Tongue (tissue), 2 donors: ENCODE results near the gene SPATC1L. TPM values are rescaled to one million over a fixed set of nuclear protein-coding genes. Genes with fewer than 3 reads are reported as not detected.
"Not testable (repeated sequence)": the region's sequence is repeated elsewhere in the genome, so short reads cannot be mapped to it uniquely, and the experiment has no call there.

Experiments
- DNase-seq: peaks from one replicate; pipeline ENCODE4 v3.0.0-alpha.2; 2015
- total RNA-seq: library from RNA; depleted of rRNA; stranded (reverse); fragments of >200 nt; gene quantifications from one replicate; pipeline ENCODE4 v1.2.3, GENCODE V29; 2014

The SPATC1L gene
- total RNA-seq, 1 donor from 2014 or later, result 5.9 TPM

DNA sequence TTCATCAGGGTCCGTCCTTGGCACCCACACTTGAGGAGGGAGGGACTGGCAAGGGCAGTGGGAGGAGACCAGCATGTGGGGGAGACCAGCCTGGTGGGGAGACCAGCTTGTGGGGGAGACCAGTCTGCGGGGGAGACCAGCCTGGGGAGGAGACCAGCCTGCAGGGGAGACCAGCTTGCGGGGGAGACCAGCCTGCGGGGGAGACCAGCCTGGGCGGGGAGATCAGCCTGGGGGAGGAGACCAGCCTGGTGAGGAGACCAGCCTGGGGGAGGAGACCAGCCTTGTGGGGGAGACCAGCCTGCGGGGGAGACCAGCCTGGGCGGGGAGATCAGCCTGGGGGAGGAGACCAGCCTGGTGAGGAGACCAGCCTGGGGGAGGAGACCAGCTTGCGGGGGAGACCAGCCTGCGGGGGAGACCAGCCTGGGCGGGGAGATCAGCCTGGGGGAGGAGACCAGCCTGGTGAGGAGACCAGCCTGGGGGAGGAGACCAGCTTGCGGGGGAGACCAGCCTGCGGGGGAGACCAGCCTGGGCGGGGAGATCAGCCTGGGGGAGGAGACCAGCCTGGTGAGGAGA lies 836 bp downstream of the SPATC1L start:
- DNase-seq, result not testable (repeated sequence)

DNA sequence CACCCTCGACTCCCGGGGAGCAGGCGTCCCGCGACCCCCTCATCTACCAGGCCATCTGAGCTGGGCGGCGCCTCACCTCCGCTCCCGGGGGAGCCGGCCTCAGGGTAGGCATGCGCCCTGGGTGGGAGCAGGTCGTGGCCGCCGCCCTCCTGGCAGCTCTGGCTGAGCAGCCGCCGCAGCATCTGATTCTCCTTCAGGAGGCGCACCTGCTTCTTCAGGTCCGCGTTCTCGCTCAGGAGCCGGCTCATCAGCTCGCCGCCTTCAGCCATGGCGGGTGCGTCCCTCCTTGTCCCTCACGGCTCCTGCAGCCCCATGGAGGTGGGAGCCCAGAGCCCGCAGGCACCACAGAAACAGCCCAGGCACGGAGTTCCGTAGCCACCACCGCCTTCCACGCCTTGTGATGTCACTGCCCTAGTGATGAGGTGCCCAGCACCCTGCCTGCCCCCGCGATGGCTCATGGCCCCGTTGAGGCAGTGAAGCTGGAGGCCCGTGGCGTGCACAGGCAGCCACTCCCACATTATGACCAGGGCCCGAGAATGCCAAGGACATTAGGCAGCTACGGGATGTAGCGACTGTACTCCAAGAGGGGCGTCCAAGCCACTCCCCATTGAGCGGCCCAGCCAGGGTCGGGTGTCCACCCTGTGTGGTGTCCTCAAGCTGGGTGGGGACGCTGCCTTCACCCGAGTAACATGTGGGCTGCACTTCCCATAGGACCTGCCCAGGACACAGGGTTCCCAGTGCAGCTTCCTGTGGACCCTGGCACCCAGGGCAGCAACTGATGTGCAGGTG lies 1.5 kb downstream of the SPATC1L start:
- DNase-seq, result no peak

- no peak for DNase-seq
These were observed 2.2 kb downstream of the SPATC1L start for GRCh38 chr21:46181953-46182547.

DNA sequence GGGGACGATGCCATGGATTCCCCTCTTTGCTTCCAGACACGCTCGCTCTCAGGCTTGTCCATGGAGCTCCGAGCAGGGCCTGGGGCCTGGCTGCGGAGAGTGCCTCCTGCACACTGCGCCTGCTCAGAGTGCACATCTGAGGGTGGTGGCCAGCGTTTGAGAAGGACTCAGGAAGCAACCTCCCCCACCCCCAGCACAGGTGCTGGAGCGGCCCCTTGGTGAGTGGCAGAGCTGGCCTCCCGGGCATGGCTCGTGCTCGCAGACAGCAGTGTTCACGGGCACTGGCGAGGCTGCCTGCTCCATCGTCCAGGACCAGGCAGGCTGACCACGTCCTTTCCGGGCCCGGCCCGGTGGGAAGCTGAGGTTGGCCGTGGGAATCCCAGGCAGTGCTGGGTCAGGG lies 2.8 kb downstream of the SPATC1L start:
- no peak for DNase-seq

- no peak for DNase-seq
These were observed 3.4 kb downstream of the SPATC1L start for GRCh38 chr21:46180778-46181391.

DNA sequence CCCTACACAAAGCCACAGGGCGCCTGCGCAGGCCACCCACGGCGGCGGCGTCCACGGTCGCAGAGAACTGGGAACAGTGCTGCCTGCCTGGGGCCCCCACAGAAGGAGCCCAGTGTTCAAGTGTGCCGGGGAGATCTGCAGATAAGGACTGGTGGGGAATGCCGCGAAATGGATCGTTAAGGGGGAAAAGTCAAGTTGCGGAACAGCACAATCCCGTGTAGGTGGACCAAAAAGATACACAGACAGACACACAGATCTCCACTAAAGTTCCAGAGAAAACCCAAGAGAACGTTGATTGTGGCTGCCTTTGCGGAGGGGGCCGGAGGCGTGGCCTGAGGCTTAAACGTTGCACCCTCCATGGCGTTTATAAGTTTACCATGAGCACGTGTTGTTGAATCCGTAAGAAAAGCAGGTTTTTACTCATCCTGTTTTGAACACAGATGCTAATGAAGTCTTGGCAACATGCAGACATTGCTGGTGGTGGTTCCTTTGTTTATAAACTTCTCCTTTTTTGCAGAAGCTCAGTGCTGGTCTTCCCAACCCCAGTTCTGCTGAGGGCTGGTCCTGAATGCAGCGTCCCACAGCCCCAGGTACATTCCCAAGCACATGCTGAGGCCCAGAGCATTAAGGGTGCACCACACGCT lies 4.1 kb downstream of the SPATC1L start:
- no peak for DNase-seq

- DNase-seq, result no peak
These were observed 4.6 kb downstream of the SPATC1L start for GRCh38 chr21:46179708-46180078.

DNA sequence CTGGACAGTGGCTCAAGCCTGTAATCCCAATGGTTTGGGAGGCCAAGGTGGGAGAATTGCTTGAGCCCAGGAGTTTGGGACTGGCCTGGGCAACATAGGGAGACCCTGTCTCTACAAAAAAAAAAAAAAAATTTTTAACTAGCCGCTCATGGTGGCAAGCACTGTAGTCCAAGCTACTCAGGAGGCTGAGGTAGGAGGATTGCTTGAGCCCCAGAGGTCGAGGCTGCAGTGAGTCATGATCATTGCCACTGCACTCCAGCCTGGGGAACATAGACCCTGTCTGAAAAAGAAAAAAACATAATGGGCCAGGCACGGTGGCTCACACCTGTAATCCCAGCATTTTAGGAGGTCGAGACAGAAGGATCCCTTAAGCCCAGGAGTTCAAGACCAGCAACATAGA lies 5.3 kb downstream of the SPATC1L start:
- DNase-seq, result no peak

DNA sequence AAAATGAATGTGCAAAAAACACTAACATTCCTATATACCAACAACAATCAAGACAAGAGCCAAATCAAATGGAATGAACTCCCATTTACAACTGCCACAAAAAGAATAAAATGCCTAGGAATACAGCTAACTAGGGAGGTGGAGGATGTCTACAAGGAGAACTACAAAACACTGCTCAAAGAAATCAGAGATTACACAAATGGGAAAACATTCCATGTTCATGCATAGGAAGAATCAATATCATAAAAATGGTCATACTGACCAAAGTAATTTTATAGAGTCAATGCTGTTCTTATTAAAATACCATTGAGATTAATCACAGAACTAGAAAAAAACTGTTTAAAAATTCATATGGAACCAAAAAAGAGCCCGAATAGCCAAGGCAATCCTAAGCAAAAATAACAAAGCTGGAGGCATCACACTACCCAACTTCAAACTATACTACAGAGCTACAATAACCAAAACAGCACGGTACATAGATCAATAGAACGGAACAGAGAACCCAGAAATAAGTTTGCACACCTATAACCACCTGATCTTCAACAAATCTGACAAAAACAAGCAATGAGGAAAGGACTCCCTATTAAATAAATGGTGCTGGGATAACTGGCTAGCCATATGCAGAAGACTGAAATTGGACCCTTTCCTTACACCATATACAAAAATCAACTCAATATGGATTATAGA lies 7.7 kb downstream of the SPATC1L start:
- not testable (repeated sequence) for DNase-seq

- no peak for DNase-seq
These were observed 10.7 kb downstream of the SPATC1L start for GRCh38 chr21:46173573-46173972.

DNA sequence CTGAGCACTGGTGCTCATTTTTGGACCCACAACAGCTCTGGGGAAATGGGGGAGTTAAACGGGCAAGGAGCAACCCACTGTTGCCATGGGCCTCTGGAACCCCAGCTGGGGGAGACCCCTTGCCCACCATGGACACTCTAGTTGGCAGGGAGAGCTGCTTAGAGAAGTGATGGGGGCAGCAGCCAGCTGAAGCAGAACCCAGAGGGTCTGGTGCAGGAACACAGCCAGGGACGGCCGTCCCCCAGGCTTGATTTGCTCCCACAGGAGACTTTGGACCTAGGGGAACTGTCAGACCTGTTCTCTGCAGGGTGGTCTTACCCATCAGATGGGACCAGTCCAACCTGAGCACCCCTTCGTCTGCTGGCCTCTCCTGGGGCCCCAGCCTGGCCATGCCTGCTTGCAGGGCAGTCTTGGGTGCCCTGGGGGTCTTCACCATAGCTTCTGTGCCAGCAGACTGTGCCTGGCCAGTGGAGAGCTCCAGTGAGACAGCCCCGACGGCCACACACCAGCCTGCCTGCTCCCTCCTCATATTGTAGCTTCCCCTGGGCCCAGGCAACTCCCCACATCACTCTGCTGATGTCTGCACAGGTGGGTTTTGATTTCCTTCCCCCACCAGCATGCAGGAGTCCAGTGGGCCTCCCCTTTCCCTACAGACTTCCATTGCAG lies 11.3 kb downstream of the SPATC1L start:
- DNase-seq, result no peak

GRCh38 chr21:46171996-46172862 lies 12.0 kb downstream of the SPATC1L start:
- no peak for DNase-seq

DNA sequence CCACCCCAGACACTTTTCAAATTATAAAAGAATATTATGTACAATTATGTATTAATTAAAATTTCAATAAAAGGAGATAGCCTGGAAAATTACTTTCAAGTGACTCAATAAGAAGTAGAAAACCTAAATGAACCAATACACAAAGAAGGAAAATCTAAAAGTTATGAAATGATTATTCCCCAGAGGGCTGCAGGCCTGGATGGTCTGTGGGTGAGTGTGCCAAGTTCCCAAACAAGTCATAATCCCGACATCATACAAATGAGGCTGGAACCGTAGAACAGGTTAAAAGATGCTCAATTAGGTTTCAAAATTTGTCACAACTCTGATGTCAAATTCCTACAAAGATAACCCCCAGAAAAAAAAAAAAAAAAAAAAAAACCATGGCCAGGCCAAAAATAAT lies 12.7 kb downstream of the SPATC1L start:
- DNase-seq, result no peak

DNA sequence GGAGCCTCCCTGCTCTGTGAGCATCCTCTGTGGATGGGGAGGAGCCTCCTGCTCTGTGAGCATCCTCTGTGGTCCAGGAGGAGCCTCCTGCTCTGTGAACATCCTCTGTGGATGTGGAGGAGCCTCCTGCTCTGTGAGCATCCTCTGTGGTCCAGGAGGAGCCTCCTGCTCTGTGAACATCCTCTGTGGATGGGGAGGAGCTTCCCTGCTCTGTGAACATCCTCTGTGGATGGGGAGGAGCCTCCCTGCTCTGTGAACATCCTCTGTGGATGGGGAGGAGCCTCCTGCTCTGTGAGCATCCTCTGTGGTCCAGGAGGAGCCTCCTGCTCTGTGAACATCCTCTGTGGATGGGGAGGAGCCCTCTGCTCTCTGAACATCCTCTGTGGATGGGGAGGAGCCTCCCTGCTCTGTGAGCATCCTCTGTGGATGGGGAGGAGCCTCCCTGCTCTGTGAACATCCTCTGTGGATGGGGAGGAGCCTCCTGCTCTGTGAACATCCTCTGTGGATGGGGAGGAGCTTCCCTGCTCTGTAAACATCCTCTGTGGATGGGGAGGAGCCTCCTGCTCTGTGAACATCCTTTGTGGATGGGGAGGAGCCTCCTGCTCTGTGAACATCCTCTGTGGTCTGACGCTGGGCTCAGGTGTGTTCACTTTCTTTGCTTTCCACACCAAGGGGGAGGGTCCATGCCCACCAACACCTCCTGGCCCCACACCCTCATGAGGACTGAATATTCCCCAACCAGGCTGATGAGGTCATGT lies 13.6 kb downstream of the SPATC1L start:
- not testable (repeated sequence) for DNase-seq

- DNase-seq, result no peak
These were observed 15.4 kb downstream of the SPATC1L start for GRCh38 chr21:46168659-46169386.

GRCh38 chr21:46168238-46168637 lies 16.0 kb downstream of the SPATC1L start:
- no peak for DNase-seq

- no peak for DNase-seq
These were observed 19.2 kb downstream of the SPATC1L start for GRCh38 chr21:46165098-46165497.

DNA sequence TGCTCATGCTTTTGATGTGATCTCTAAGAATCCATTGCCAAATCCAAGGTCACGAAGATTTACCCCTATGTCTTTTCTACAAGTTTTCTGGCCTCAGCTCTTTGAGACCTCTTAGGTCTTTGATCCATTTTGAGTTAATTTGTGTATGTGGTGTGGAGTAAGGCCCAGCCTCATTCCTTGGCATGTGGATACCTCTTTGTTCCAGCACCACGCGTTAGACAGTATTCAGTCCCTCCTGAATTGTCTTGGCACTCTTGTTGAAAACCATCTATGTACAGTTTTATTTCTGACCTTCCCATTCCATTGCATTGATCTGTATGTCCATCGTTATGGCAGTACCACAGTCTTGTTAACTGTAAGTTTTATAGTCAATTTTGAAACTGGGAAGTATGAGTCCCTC lies 20.9 kb downstream of the SPATC1L start:
- DNase-seq, result no peak
